22Rv1 (cell line): ENCODE measurements around the gene SUGCT.

Source experiments
- CTCF ChIP-seq: fragments of 450-650 bp; IDR thresholded peaks from 2 replicates; pipeline ENCODE4 v1.5.1; 2017; ENCODE audit warnings: mild to moderate bottlenecking
- ZFX ChIP-seq: fragments of 450-650 bp; IDR thresholded peaks from 2 replicates; pipeline ENCODE4 v1.6.1; 2017; ENCODE audit warnings: antibody characterized with exemption, borderline replicate concordance

GRCh38 chr7:40674316-40674715 lies 539.5 kb downstream of the SUGCT start:
- TF ChIP-seq CTCF (no peak), ZFX (no peak)
